HFF-Myc (cell line): ENCODE results near the gene FMNL2.

Experiments used
- DNase-seq: peaks from one replicate; pipeline ENCODE4 v3.0.0-alpha.2; 2011; ENCODE audit warnings: low read depth; ENCODE audit errors: extremely low read depth
- H3K4me3 ChIP-seq: replicated peaks from 2 replicates; pipeline ENCODE4 v1.5.1; 2011; ENCODE audit warnings: low read depth, mild to moderate bottlenecking, control low read depth, low read length
- CTCF ChIP-seq: IDR thresholded peaks from 2 replicates; pipeline ENCODE4 v1.5.1; 2012; ENCODE audit warnings: mild to moderate bottlenecking, low read depth, low read length, control low read depth; ENCODE audit errors: missing control alignments

The FMNL2 gene

GRCh38 chr2:152635635-152636298 lies 300.8 kb downstream of the FMNL2 start:
- no peak for DNase-seq
- TF ChIP-seq CTCF: peak; percentile 82
- H3K4me3 ChIP-seq: no peak overlapping the region

- no peak for DNase-seq
- H3K4me3 ChIP-seq: no peak overlapping the region
- no peak for TF ChIP-seq CTCF
Observed at GRCh38 chr2:152637251-152637650, 302.3 kb downstream of the FMNL2 start.

GRCh38 chr2:152638056-152638455 lies 303.1 kb downstream of the FMNL2 start:
- DNase-seq: no peak
- TF ChIP-seq CTCF: no peak
- H3K4me3 ChIP-seq: no peak overlapping the region

GRCh38 chr2:152638590-152638989 lies 303.6 kb downstream of the FMNL2 start:
- no peak overlapping the region for H3K4me3 ChIP-seq
- no peak for DNase-seq
- no peak for TF ChIP-seq CTCF

GRCh38 chr2:152644189-152644873 lies 309.4 kb downstream of the FMNL2 start:
- no peak for TF ChIP-seq CTCF
- no peak for DNase-seq
- no peak overlapping the region for H3K4me3 ChIP-seq

- no peak for DNase-seq
- no peak overlapping the region for H3K4me3 ChIP-seq
- TF ChIP-seq CTCF: no peak
Observed at GRCh38 chr2:152646264-152646663, 311.3 kb downstream of the FMNL2 start.
